WTC11 (cell line): ENCODE measurements around the gene MYO18B. TPM values are rescaled to one million over a fixed set of nuclear protein-coding genes. Genes with fewer than 3 reads are reported as not detected.

Experiments
- ATAC-seq: fragments of 200-7000 bp; cut with Tn5 transposase; 2 replicates; pipeline ENCODE4 v1.10.0; 2021; ENCODE audit warnings: mild to moderate bottlenecking, moderate library complexity
- CTCF ChIA-PET: fragments of 300-600 bp; sonication (Branson Sonifier 250); formaldehyde crosslinking; loops from one replicate; lab custom pipeline; 2021; ENCODE audit warnings: antibody characterized with exemption; lab: Charles Lee
- POLR2A ChIA-PET: fragments of 350-600 bp; sonication (Branson Sonifier 250); formaldehyde crosslinking; loops from one replicate; lab custom pipeline; 2021; ENCODE audit warnings: antibody characterized with exemption; lab: Charles Lee
- DNase-seq: peaks from one replicate; pipeline ENCODE4 v3.0.0; 2021; ENCODE audit warnings: low spot score
- H3K27ac Mint-ChIP-seq: 2 replicates; pipeline ENCODE4 v1.8.0; 2021; ENCODE audit warnings: mixed read lengths
- H3K27me3 Mint-ChIP-seq: 2 replicates; pipeline ENCODE4 v1.8.0; 2021; ENCODE audit warnings: low read depth, mild to moderate bottlenecking, moderate library complexity, mixed read lengths
- H3K36me3 Mint-ChIP-seq: 2 replicates; pipeline ENCODE4 v1.8.0; 2021; ENCODE audit warnings: mixed read lengths
- H3K4me1 Mint-ChIP-seq: 2 replicates; pipeline ENCODE4 v1.8.0; 2022; ENCODE audit warnings: mixed read lengths
- H3K4me3 Mint-ChIP-seq: 2 replicates; pipeline ENCODE4 v1.8.0; 2021; ENCODE audit warnings: mild to moderate bottlenecking, moderate library complexity, mixed read lengths
- H3K9me3 Mint-ChIP-seq: 2 replicates; pipeline ENCODE4 v1.8.0; 2021; ENCODE audit warnings: mixed read lengths
- CBFB ChIP-seq: sonication (generic); formaldehyde crosslinking; IDR thresholded peaks from 2 replicates; pipeline ENCODE4 v1.8.1; 2022; ENCODE audit warnings: mild to moderate bottlenecking, low read depth, missing genetic modification reagents
- CREB1 ChIP-seq: sonication (generic); formaldehyde crosslinking; IDR thresholded peaks from 2 replicates; pipeline ENCODE4 v1.8.0; 2023; ENCODE audit warnings: mild to moderate bottlenecking, missing genetic modification reagents
- CREM ChIP-seq: sonication (generic); formaldehyde crosslinking; IDR thresholded peaks from 2 replicates; pipeline ENCODE4 v1.8.1; 2022; ENCODE audit warnings: mild to moderate bottlenecking, missing genetic modification reagents, moderate library complexity
- ESRRA ChIP-seq: sonication (generic); formaldehyde crosslinking; IDR thresholded peaks from 2 replicates; pipeline ENCODE4 v1.8.1; 2022; ENCODE audit warnings: mild to moderate bottlenecking, missing genetic modification reagents, borderline replicate concordance
- FOXJ3 ChIP-seq: sonication (generic); formaldehyde crosslinking; IDR thresholded peaks from 2 replicates; pipeline ENCODE4 v1.9.0; 2021; ENCODE audit warnings: missing genetic modification reagents, mild to moderate bottlenecking, borderline replicate concordance
- FOXK1 ChIP-seq: sonication (generic); formaldehyde crosslinking; IDR thresholded peaks from 2 replicates; pipeline ENCODE4 v1.8.0; 2022; ENCODE audit warnings: mild to moderate bottlenecking, moderate library complexity, missing genetic modification reagents
- IRF2 ChIP-seq: sonication (generic); formaldehyde crosslinking; IDR thresholded peaks from 2 replicates; pipeline ENCODE4 v1.8.0; 2022; ENCODE audit warnings: low read depth, missing genetic modification reagents, borderline replicate concordance
- NFATC4 ChIP-seq: fragments of 250-450 bp; sonication (Bioruptor Pico); IDR thresholded peaks from 2 replicates; pipeline ENCODE4 v1.9.0; 2021; ENCODE audit warnings: mild to moderate bottlenecking
- NR1H2 ChIP-seq: sonication (generic); formaldehyde crosslinking; IDR thresholded peaks from 2 replicates; pipeline ENCODE4 v1.9.0; 2021; ENCODE audit warnings: mild to moderate bottlenecking, moderate library complexity, missing genetic modification reagents
- RELA ChIP-seq: sonication (generic); formaldehyde crosslinking; IDR thresholded peaks from 2 replicates; pipeline ENCODE4 v1.8.1; 2022; ENCODE audit warnings: missing genetic modification reagents, mild to moderate bottlenecking, borderline replicate concordance
- RORB ChIP-seq: fragments of 250-450 bp; sonication (Bioruptor Pico); IDR thresholded peaks from 2 replicates; pipeline ENCODE4 v1.9.0; 2021; ENCODE audit warnings: mild to moderate bottlenecking
- SMAD3 ChIP-seq: sonication (generic); formaldehyde crosslinking; IDR thresholded peaks from 2 replicates; pipeline ENCODE4 v1.8.0; 2022; ENCODE audit warnings: missing genetic modification reagents, mild to moderate bottlenecking, borderline replicate concordance
- SP1 ChIP-seq: sonication (generic); formaldehyde crosslinking; conservative IDR thresholded peaks from 2 replicates; pipeline ENCODE4 v1.8.1; 2022; ENCODE audit warnings: missing genetic modification reagents
- TCF7 ChIP-seq: sonication (generic); formaldehyde crosslinking; IDR thresholded peaks from 2 replicates; pipeline ENCODE4 v1.8.0; 2022; ENCODE audit warnings: mild to moderate bottlenecking, low read depth, missing genetic modification reagents, moderate library complexity
- TEAD4 ChIP-seq: sonication (generic); formaldehyde crosslinking; IDR thresholded peaks from 2 replicates; pipeline ENCODE4 v1.8.0; 2022; ENCODE audit warnings: mild to moderate bottlenecking, missing genetic modification reagents
- ZNF219 ChIP-seq: sonication (generic); formaldehyde crosslinking; IDR thresholded peaks from 2 replicates; pipeline ENCODE4 v1.8.0; 2023; ENCODE audit warnings: missing genetic modification reagents, mild to moderate bottlenecking, borderline replicate concordance
- total RNA-seq: library from RNA; stranded (reverse); gene quantifications from 3 replicates; pipeline ENCODE4 v1.2.3, GENCODE V29; 2021
- TF ChIP-seq, protein P1 (sequence below): fragments of 250-450 bp; sonication (Bioruptor Pico); IDR thresholded peaks from 2 replicates; pipeline ENCODE4 v1.9.0; 2021; ENCODE audit warnings: mild to moderate bottlenecking
- TF ChIP-seq, protein P2 (sequence below): sonication (generic); formaldehyde crosslinking; IDR thresholded peaks from 2 replicates; pipeline ENCODE4 v1.8.1; 2022; ENCODE audit warnings: mild to moderate bottlenecking, moderate library complexity, missing genetic modification reagents
- TF ChIP-seq, protein P3 (sequence below): sonication (generic); formaldehyde crosslinking; IDR thresholded peaks from 2 replicates; pipeline ENCODE4 v1.8.0; 2022; ENCODE audit warnings: missing genetic modification reagents
- TF ChIP-seq, protein P4 (sequence below): sonication (generic); formaldehyde crosslinking; IDR thresholded peaks from 2 replicates; pipeline ENCODE4 v1.8.1; 2023; ENCODE audit warnings: mild to moderate bottlenecking, missing genetic modification reagents
- TF ChIP-seq, protein P5 (sequence below): fragments of 200-600 bp; IDR thresholded peaks from 2 replicates; pipeline ENCODE4 v1.8.0; 2022; ENCODE audit warnings: antibody characterized with exemption
- TF ChIP-seq, protein P6 (sequence below): fragments of 250-450 bp; sonication (Bioruptor Pico); IDR thresholded peaks from 2 replicates; pipeline ENCODE4 v2.1.2; 2022; ENCODE audit warnings: mild to moderate bottlenecking, moderate library complexity
- TF ChIP-seq, protein P7 (sequence below): sonication (generic); formaldehyde crosslinking; IDR thresholded peaks from 2 replicates; pipeline ENCODE4 v1.8.0; 2022; ENCODE audit warnings: mild to moderate bottlenecking, missing genetic modification reagents

The MYO18B gene
- total RNA-seq, 1 experiment from 2014 or later = 0.96 TPM

DNA sequence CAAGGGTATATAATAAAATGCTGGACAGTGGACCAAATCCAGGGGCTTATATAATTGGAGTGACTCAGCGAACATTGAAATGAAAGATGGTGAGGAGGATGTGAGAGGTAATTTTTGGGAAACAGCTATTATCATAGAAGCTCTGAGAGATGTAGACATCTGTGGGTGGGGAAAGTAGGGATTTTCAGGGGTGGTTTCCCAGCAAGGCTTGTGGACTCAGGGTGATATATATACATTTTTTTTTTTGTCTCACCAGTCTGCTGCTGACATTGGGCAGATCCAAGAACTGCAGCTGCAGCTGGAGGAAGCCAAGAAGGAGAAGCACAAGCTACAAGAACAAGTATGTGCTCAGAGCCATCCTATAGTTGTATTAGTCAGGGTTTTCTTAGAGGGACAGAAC is 208.1 kb downstream of the MYO18B start:
- Mint-ChIP-seq H3K4me1 (peaks cover 6% of the 10 kb centered on the region), H3K27ac (no peak overlapping the region), H3K27me3 (peaks cover 6% of the 10 kb centered on the region; the same call in 1 of the 2 replicates), H3K4me3 (no peak overlapping the region), H3K36me3 (no peaks in the 10 kb centered on the region), H3K9me3 (peaks cover 4% of the 10 kb centered on the region)
- ChIA-PET POLR2A (interaction anchor here (0.6 kb wide), 1 partner anchor 271 kb away, joined by 5 read pairs; no protein-coding TSS in a partner anchor), CTCF (interaction anchor here (1.0 to 1.8 kb wide), 3 partner anchors 9 to 47 kb away, joined by 4 to 7 read pairs (median 5); no protein-coding TSS in a partner anchor)
- DNase-seq (no peak), ATAC-seq (no peak)
- TF ChIP-seq FOXK1 (CRISPR knock-in tag) (no peak), SP1 (CRISPR knock-in tag) (no peak), TEAD4 (CRISPR knock-in tag) (no peak), RELA (CRISPR knock-in tag) (no peak), TCF7 (CRISPR knock-in tag) (no peak), NFATC4 (CRISPR knock-in tag) (no peak), ZNF219 (CRISPR knock-in tag) (no peak), CREM (no peak), SMAD3 (CRISPR knock-in tag) (no peak), CBFB (no peak), NR1H2 (CRISPR knock-in tag) (no peak), RORB (no peak), IRF2 (no peak)
- TF ChIP-seq, protein P1, sequence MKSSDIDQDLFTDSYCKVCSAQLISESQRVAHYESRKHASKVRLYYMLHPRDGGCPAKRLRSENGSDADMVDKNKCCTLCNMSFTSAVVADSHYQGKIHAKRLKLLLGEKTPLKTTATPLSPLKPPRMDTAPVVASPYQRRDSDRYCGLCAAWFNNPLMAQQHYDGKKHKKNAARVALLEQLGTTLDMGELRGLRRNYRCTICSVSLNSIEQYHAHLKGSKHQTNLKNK (CRISPR knock-in tag) = no peak
- TF ChIP-seq, protein P2, sequence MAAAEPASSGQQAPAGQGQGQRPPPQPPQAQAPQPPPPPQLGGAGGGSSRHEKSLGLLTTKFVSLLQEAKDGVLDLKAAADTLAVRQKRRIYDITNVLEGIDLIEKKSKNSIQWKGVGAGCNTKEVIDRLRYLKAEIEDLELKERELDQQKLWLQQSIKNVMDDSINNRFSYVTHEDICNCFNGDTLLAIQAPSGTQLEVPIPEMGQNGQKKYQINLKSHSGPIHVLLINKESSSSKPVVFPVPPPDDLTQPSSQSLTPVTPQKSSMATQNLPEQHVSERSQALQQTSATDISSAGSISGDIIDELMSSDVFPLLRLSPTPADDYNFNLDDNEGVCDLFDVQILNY (CRISPR knock-in tag) = no peak
- TF ChIP-seq, protein P3, sequence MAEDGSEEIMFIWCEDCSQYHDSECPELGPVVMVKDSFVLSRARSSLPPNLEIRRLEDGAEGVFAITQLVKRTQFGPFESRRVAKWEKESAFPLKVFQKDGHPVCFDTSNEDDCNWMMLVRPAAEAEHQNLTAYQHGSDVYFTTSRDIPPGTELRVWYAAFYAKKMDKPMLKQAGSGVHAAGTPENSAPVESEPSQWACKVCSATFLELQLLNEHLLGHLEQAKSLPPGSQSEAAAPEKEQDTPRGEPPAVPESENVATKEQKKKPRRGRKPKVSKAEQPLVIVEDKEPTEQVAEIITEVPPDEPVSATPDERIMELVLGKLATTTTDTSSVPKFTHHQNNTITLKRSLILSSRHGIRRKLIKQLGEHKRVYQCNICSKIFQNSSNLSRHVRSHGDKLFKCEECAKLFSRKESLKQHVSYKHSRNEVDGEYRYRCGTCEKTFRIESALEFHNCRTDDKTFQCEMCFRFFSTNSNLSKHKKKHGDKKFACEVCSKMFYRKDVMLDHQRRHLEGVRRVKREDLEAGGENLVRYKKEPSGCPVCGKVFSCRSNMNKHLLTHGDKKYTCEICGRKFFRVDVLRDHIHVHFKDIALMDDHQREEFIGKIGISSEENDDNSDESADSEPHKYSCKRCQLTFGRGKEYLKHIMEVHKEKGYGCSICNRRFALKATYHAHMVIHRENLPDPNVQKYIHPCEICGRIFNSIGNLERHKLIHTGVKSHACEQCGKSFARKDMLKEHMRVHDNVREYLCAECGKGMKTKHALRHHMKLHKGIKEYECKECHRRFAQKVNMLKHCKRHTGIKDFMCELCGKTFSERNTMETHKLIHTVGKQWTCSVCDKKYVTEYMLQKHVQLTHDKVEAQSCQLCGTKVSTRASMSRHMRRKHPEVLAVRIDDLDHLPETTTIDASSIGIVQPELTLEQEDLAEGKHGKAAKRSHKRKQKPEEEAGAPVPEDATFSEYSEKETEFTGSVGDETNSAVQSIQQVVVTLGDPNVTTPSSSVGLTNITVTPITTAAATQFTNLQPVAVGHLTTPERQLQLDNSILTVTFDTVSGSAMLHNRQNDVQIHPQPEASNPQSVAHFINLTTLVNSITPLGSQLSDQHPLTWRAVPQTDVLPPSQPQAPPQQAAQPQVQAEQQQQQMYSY (CRISPR knock-in tag) = no peak
- TF ChIP-seq, protein P4, sequence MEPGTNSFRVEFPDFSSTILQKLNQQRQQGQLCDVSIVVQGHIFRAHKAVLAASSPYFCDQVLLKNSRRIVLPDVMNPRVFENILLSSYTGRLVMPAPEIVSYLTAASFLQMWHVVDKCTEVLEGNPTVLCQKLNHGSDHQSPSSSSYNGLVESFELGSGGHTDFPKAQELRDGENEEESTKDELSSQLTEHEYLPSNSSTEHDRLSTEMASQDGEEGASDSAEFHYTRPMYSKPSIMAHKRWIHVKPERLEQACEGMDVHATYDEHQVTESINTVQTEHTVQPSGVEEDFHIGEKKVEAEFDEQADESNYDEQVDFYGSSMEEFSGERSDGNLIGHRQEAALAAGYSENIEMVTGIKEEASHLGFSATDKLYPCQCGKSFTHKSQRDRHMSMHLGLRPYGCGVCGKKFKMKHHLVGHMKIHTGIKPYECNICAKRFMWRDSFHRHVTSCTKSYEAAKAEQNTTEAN (CRISPR knock-in tag) = no peak
- TF ChIP-seq, protein P5, sequence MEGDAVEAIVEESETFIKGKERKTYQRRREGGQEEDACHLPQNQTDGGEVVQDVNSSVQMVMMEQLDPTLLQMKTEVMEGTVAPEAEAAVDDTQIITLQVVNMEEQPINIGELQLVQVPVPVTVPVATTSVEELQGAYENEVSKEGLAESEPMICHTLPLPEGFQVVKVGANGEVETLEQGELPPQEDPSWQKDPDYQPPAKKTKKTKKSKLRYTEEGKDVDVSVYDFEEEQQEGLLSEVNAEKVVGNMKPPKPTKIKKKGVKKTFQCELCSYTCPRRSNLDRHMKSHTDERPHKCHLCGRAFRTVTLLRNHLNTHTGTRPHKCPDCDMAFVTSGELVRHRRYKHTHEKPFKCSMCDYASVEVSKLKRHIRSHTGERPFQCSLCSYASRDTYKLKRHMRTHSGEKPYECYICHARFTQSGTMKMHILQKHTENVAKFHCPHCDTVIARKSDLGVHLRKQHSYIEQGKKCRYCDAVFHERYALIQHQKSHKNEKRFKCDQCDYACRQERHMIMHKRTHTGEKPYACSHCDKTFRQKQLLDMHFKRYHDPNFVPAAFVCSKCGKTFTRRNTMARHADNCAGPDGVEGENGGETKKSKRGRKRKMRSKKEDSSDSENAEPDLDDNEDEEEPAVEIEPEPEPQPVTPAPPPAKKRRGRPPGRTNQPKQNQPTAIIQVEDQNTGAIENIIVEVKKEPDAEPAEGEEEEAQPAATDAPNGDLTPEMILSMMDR = no peak

DNA sequence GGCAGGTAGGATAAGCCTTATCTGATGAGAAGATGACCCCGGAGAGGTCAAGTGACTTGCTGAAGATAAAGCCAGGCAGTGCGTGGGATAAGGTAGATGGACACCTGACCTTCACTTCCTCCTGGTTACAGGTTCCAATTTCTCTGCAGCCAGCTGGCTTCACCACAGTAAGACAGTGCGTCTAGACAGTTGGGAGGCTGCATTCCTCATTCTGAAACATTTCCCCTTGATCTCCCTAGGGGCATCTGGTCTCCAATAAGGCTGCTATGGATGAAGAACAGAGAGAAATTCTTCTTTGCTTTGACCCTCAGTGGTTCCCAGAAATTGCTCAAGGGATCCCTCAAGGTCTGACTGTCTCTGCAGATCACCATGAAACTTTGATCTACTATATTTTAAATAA is 211.3 kb downstream of the MYO18B start:
- no peak for TF ChIP-seq CREB1 (CRISPR knock-in tag)
- TF ChIP-seq, protein P6, sequence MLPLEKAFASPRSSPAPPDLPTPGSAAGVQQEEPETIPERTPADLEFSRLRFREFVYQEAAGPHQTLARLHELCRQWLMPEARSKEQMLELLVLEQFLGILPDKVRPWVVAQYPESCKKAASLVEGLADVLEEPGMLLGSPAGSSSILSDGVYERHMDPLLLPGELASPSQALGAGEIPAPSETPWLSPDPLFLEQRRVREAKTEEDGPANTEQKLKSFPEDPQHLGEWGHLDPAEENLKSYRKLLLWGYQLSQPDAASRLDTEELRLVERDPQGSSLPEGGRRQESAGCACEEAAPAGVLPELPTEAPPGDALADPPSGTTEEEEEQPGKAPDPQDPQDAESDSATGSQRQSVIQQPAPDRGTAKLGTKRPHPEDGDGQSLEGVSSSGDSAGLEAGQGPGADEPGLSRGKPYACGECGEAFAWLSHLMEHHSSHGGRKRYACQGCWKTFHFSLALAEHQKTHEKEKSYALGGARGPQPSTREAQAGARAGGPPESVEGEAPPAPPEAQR = no peak
- no peak for TF ChIP-seq FOXJ3 (CRISPR knock-in tag)
- TF ChIP-seq ESRRA (CRISPR knock-in tag) = no peak
- TF ChIP-seq, protein P7, sequence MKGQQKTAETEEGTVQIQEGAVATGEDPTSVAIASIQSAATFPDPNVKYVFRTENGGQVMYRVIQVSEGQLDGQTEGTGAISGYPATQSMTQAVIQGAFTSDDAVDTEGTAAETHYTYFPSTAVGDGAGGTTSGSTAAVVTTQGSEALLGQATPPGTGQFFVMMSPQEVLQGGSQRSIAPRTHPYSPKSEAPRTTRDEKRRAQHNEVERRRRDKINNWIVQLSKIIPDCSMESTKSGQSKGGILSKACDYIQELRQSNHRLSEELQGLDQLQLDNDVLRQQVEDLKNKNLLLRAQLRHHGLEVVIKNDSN (CRISPR knock-in tag) = no peak
- no peak for ATAC-seq
- Mint-ChIP-seq H3K9me3 (no peaks in the 10 kb centered on the region), H3K4me3 (no peak overlapping the region), H3K27me3 (peaks cover 6% of the 10 kb centered on the region; the same call in 1 of the 2 replicates), H3K36me3 (no peaks in the 10 kb centered on the region), H3K27ac (no peak overlapping the region), H3K4me1 (peaks cover 5% of the 10 kb centered on the region; the same call in 1 of the 2 replicates)
- no peak for DNase-seq
- ChIA-PET POLR2A (no interaction called here), CTCF (no interaction called here)
